Measurements from ENCODE around the gene KCTD11. TPM values are rescaled to one million over a fixed set of nuclear protein-coding genes. Genes with fewer than 3 reads are reported as not detected.

KCTD11 gene
- total RNA-seq, 1 experiment from 2014 or later, result 5.4 TPM

DNA sequence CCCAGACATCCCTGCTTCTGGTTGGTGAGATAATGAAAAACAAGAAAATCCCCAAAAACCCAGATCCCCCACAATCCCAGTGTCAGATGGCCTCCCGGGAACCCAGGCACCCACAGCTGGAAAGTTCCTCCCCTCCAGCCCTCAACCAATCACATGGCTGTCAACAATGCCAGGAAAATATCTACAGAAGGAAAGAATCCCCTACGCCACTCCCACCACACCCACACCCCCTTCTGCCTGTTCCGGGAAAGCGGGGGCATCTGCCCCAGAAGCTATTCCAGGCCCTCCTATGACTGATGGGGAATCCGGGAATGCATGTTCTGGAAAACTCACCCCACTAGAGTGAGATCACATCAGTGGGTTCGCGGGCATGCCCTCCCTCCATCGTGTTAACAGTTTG is 4.8 kb downstream of the KCTD11 start:
- H3K4me2 ChIP-seq (ENCODE audit: low read length), result peak overlapping the region; percentile 60; the same call in 1 of the 2 replicates
- no peak for TF ChIP-seq TCF7L2 (IDR thresholded peaks at IDR 0.05; ENCODE audit: borderline replicate concordance, extremely low read depth, insufficient read depth, insufficient read length)
- no peak for TF ChIP-seq EZH2 (IDR thresholded peaks at IDR 0.05)
- H3K79me2 ChIP-seq (ENCODE audit: insufficient read depth, low read length), result peaks cover 6% of the 10 kb centered on the region; the same call in 1 of the 2 replicates
- no peaks in the 10 kb centered on the region for H4K20me1 ChIP-seq (ENCODE audit: insufficient read depth)
- H3K9ac ChIP-seq (ENCODE audit: low read length), result no peak overlapping the region
- intact Hi-C loops (cut with micrococcal nuclease), result loop anchor here (1.0 to 5.0 kb wide), 4 partner anchors 36 to 205 kb away; partner anchors contain the start of genes PLSCR3, SENP3 and ZBTB4
- no peak for ATAC-seq
- no peak overlapping the region for H2AFZ ChIP-seq (ENCODE audit: low read depth, low read length, poor library complexity, severe bottlenecking)
- H3K9me3 ChIP-seq (ENCODE audit: control insufficient read depth in 1 of 2, insufficient read depth in 1 of 2, low read depth in 1 of 2, low read length in 2 of 2), result no peaks in the 10 kb centered on the region
- ChIA-PET POLR2A (interaction anchor here (0.7 to 0.8 kb wide), 2 partner anchors 79 to 227 kb away, joined by 3 to 4 read pairs; partner anchors contain the start of genes MPDU1 and TMEM102), RAD21 (ENCODE audit: low non-redundant PET in 1 of 2, low total read pairs in 2 of 2, uncharacterized antibody in 2 of 2, unreplicated experiment in 2 of 2) (interaction anchor here in 1 of 2 experiments (0.7 to 2.0 kb wide), 2 partner anchors 46 to 79 kb away, joined by 4 to 6 read pairs; partner anchors contain the start of gene TMEM102), CTCF (interaction anchor here (0.6 to 2.9 kb wide), 8 partner anchors 14 to 204 kb away, joined by 3 to 21 read pairs (median 6); partner anchors contain the start of genes NEURL4, SENP3 and TMEM102)
- H3K36me3 ChIP-seq (ENCODE audit: control insufficient read depth in 1 of 2, insufficient read depth in 2 of 2, low read length in 2 of 2), result no peaks in the 10 kb centered on the region
- H3K4me1 ChIP-seq (ENCODE audit: control insufficient read depth in 1 of 2, insufficient read depth in 2 of 2, low read length in 2 of 2), result peaks cover 23 to 48% of the 10 kb centered on the region in 2 experiments
- H3K4me3 ChIP-seq (replicated peaks in 1 of 2; ENCODE audit: low read depth in 1 of 2, low read length in 2 of 2), result no peak overlapping the region
- no peaks in the 10 kb centered on the region for H3K9me2 ChIP-seq (ENCODE audit: insufficient read depth)
- H3K27me3 ChIP-seq (ENCODE audit: insufficient read depth, low read length), result no peaks in the 10 kb centered on the region
- BruUV-seq (replicated peaks), result no TSS peak
- H3K27ac ChIP-seq (ENCODE audit: low read depth, low read length), result no peak overlapping the region
- DNase-seq (ENCODE audit: low read depth, low spot score), result no peak

DNA sequence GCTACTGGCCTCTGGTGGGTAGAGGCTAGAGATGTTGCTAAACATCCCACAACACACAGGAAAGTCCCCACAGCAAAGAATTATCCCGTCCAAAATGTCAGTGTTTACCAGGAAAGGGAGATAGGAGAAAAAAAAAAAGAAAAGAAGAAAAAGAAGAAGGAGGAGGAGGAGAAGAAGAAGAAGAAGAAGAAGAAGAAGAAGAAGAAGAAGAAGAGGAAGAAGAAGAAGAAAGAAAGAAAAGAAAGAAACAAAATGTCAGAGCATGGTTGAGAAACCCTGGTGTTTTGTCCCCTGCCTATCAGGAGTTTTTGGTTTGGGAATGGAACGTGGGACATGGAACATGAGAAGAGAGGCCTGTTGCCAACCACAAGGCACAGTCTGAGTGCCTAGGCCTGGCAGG is 5.4 kb downstream of the KCTD11 start:
- POLR2A ChIA-PET, result no interaction called here
- TF ChIP-seq ATF3 (IDR thresholded peaks at IDR 0.05) (no peak), ELF1 (IDR thresholded peaks at IDR 0.05; ENCODE audit: borderline replicate concordance, low read depth) (no peak), ZBTB33 (IDR thresholded peaks at IDR 0.05; ENCODE audit: extremely low read depth, insufficient replicate concordance, low read length) (no peak), YY1 (IDR thresholded peaks at IDR 0.05; ENCODE audit: extremely low read depth, insufficient replicate concordance, low read depth, low read length) (no peak), POLR2AphosphoS5 (IDR thresholded peaks at IDR 0.05; ENCODE audit: low read depth, low read length) (no peak), SRF (IDR thresholded peaks at IDR 0.05; ENCODE audit: low read depth) (no peak), JUND (IDR thresholded peaks at IDR 0.05) (no peak), SIN3A (IDR thresholded peaks at IDR 0.05; ENCODE audit: low read depth) (no peak), ZFX (IDR thresholded peaks at IDR 0.05) (no peak), CEBPB (IDR thresholded peaks at IDR 0.05; ENCODE audit: low read depth) (no peak), CBX3 (IDR thresholded peaks at IDR 0.05; ENCODE audit: low read depth) (no peak)
- RAD21 ChIA-PET (ENCODE audit: low non-redundant PET in 1 of 2, low total read pairs in 2 of 2, uncharacterized antibody in 2 of 2, unreplicated experiment in 2 of 2), result no interaction called here
- Histone ChIP-seq H3K9ac (ENCODE audit: low read length) (no peak overlapping the region), H3K4me1 (ENCODE audit: control insufficient read depth in 1 of 2, insufficient read depth in 2 of 2, low read length in 2 of 2) (peaks cover 23 to 50% of the 10 kb centered on the region in 2 experiments), H2AFZ (ENCODE audit: low read depth, low read length, poor library complexity, severe bottlenecking) (no peak overlapping the region), H3K9me2 (ENCODE audit: insufficient read depth) (no peaks in the 10 kb centered on the region), H3K27me3 (ENCODE audit: insufficient read depth, low read length) (no peaks in the 10 kb centered on the region), H3K4me3 (replicated peaks in 1 of 2; ENCODE audit: low read depth in 1 of 2, low read length in 2 of 2) (no peak overlapping the region), H3K79me2 (ENCODE audit: insufficient read depth, low read length) (peaks cover 6% of the 10 kb centered on the region; the same call in 1 of the 2 replicates), H3K9me3 (ENCODE audit: control insufficient read depth in 1 of 2, insufficient read depth in 1 of 2, low read depth in 1 of 2, low read length in 2 of 2) (no peaks in the 10 kb centered on the region), H4K20me1 (ENCODE audit: insufficient read depth) (no peaks in the 10 kb centered on the region), H3K27ac (ENCODE audit: low read depth, low read length) (no peak overlapping the region), H3K36me3 (ENCODE audit: control insufficient read depth in 1 of 2, insufficient read depth in 2 of 2, low read length in 2 of 2) (no peaks in the 10 kb centered on the region), H3K4me2 (ENCODE audit: low read length) (no peak overlapping the region)
- intact Hi-C loops (cut with micrococcal nuclease), result loop anchor here (2.0 to 5.0 kb wide), 2 partner anchors 35 to 121 kb away; partner anchors contain the start of genes PLSCR3 and ZBTB4
- BruUV-seq (replicated peaks), result no TSS peak
- CTCF ChIA-PET, result interaction anchor here (1.5 to 2.9 kb wide), 3 partner anchors 23 to 203 kb away, joined by 5 to 21 read pairs (median 17); partner anchors contain the start of genes SENP3 and TMEM102
- ATAC-seq (no peak), DNase-seq (ENCODE audit: low read depth, low spot score) (no peak)
